Ecto neural progenitor cell (in vitro differentiated cells): ENCODE data around the gene TRA2A.

Experiments
- DNase-seq: peaks from one replicate; pipeline ENCODE4 v3.0.0-alpha.2; 2018; ENCODE audit warnings: low spot score

Gene TRA2A

GRCh38 chr7:23470330-23471105, 61.3 kb downstream of the TRA2A start, which contains the start of gene IGF2BP3:
IGF2BP3 (minus strand) TSS chr7:23470491; CDS start chr7:23470110, 381 bp downstream.
- peak; percentile 93 for DNase-seq

GRCh38 chr7:23469961-23470250, 61.9 kb downstream of the TRA2A start:
- DNase-seq, result no peak

DNA sequence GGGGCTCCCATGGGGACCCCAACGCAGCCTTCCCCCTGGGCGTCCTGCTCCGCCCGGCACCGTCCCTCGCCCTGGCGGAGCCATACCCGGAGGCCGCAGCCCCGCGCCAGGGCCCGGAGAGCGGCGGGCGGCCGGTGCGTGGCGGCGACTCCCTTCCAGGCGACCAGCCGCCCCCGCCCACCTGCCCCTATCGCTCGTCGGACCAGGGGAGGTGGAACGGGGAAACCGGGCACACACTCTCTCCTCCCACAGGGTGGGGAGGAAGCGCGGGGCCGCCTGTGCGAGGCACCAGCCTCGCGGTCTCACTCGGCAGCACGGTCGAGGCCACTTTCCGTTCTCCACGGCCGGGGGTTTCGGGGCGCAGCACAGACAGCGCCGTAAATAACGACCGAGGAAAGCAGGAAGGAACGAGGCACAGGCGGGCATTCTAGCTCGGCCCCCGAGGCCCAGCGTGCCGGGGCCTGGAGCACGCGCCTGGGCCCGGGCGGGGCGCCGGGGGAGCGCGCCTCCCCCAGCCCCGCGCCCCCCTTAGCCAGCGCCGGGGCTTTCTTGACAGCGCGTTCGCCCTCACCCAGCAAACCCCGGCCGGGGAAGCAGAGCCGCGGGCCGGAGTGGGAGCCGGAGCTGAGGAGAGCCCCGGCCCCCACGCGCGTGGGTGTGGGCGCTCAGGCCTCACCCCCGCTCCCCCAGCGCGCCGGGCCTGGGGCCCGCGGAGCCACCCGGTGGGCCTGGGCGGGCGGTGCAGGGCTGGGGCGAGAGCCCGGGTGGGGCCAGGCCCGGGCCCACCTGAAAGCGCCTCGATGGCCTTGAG, 62.4 kb downstream of the TRA2A start:
- peak; percentile 60 for DNase-seq

- DNase-seq, result peak; percentile 61
Observed at GRCh38 chr7:23468526-23469149, 63.1 kb downstream of the TRA2A start.

GRCh38 chr7:23467806-23468525, 63.8 kb downstream of the TRA2A start:
- DNase-seq, result peak; percentile 70

GRCh38 chr7:23467291-23467805, 64.4 kb downstream of the TRA2A start:
- DNase-seq, result peak; percentile 52

- no peak for DNase-seq
Observed at GRCh38 chr7:23462846-23463245, 68.9 kb downstream of the TRA2A start.

- no peak for DNase-seq
Observed at GRCh38 chr7:23458044-23458443, 73.7 kb downstream of the TRA2A start.

- no peak for DNase-seq
Observed at GRCh38 chr7:23456093-23456492, 75.7 kb downstream of the TRA2A start.

DNA sequence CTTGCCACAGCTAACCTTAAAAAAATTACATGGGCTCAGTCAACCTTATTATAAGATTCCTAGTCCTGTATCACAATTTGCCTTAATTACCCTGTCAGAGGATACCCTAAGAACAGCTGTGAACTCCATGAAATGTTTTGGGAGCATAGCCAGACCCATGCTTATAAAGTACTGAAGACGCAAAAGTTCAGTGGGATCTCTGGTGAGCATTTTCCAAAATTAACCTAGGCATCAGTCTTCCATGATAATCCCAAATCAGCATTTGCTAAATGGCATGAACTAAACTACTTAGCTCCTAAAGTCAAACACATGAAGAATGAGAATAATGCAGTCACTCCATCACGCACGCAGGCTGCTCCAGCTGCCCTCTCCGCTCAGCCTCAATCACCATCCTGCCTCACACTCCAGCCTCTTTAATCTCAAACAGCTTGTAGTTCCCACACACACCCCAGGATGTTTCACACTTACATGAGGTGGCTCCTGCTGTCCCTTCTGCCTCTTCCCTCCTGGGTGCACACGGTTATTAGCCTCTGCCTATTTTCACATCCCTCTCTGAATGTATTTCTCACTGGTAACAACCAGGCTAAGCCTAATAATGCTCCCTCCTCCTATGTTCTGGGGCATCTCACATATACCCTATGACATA, 76.8 kb downstream of the TRA2A start:
- no peak for DNase-seq
